Activated CD8-positive, alpha-beta memory T cell treated with anti-CD3 and anti-CD28 coated beads for 1 hour (primary cell): ENCODE measurements around the gene GAB3.
"Not testable (repeated sequence)": the region's sequence is repeated elsewhere in the genome, so short reads cannot be mapped to it uniquely, and the experiment has no call there.

Experiments
- DNase-seq, 2 donors: peaks; one replicate each; pipeline ENCODE4 v3.0.0-alpha.2; 2020; ENCODE audit warnings: low read depth in 1 of 2; ENCODE audit errors: extremely low read depth in 1 of 2

The GAB3 gene

DNA sequence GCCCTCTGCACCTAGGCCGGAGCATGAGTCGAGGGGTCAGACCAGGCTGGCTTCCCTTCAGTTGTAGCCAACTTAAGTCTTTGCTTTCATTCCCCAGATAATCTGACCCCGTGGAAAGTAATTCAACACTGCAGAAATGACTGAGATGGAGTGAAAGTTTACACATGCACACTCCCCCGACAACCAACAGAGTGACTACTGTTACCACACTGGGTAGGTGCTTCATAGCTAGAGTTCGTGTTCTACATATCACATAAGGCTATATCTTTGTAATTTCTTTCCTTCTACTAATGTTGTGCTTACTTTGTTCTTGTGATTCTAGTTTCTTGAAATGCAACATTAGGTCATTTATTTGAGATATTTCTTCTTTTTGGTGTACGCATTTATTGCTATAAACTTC is 90.3 kb downstream of the GAB3 start:
- DNase-seq = no peak

DNA sequence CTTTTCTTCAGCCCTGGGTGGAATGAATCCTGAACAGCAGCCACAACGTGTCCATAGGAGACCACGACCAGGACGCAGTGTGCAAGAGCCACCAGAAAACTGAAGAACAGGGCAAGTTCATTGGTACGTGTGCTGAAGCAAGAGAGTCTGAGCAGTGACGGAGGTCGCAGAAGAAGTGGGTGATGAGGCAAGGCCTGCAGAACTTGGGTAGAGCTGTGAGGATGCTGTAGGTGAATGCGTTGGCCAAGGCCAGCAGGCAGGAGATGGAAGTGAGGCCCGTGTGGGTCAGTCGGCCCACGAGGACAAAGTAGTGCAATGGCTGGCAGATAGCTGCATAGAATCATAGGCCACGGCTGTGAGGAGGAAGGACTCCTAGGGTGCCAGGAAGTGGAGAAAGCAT is 91.9 kb downstream of the GAB3 start:
- no peak for DNase-seq

DNA sequence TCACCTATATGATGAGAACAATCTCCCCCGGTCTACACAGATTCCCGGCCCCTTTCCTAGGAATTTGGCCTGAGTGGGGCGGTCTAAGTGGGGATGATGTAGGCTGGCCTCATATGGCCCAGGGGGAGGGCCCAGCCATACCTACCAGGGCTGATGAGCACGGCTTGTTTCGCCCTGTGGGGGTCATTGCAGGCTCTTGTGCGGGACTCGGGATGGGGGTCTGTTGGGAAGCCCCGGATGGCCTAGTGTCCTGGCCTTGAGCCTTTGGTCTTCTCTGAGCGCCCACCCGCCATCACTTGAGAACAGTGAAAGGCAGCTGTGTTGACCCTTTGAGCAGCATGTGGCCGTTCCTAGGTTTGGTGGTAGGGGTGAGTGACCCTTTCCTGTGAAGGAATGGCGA is 92.7 kb downstream of the GAB3 start:
- DNase-seq = no peak

- no peak for DNase-seq
These were observed 93.6 kb downstream of the GAB3 start for GRCh38 chrX:154657226-154657805.

- no peak for DNase-seq
These were observed 95.1 kb downstream of the GAB3 start for GRCh38 chrX:154655786-154656185.

- DNase-seq = no peak
These were observed 95.5 kb downstream of the GAB3 start for GRCh38 chrX:154655346-154655745.

- no peak for DNase-seq
These were observed 96.0 kb downstream of the GAB3 start for GRCh38 chrX:154654925-154655324.

GRCh38 chrX:154654372-154654771 is 96.5 kb downstream of the GAB3 start:
- no peak for DNase-seq

DNA sequence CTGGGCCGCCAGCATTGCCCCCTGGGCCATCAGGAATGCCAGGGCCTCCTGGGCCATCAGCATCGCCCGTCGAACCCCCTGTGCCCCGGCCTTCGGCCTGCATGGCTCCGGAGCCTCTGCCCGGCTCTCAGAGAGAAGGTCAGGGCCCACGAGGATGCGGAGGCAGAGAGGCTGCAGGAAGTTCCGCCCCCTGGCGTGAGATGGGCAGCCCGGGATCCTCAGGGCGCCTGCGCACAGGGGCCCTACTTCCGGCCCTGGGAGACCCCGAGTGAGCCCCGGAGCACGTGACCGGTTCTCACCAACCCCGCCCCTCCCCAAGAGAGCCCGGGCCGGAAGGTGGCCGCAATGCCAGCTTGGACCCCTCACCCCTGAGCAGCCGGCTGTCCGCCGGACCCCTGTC is 97.5 kb downstream of the GAB3 start, which contains the start of gene CTAG2:
TSS of gene CTAG2 (minus strand) at position 167 of the 400 bp plus-strand sequence. CDS start at position 103, 64 bp downstream.
- not testable (repeated sequence) for DNase-seq

DNA sequence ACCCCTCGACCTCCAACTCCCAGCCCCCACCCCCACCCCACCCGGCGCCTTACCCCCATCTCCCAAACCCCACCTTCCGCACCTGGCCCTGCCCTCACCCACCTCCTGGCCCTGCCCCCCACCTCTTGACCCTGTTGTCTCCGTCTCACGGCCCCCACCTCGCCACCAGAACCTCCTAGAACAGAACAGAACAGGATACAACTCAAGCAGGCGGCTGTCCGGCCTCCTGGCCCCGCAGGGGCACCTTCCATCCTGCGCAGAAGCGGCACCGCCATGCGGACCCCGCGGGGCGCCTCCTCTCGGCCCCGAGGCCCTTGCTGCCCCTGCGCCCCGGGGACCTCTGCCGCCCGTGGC is 97.9 kb downstream of the GAB3 start:
- DNase-seq = no peak

DNA sequence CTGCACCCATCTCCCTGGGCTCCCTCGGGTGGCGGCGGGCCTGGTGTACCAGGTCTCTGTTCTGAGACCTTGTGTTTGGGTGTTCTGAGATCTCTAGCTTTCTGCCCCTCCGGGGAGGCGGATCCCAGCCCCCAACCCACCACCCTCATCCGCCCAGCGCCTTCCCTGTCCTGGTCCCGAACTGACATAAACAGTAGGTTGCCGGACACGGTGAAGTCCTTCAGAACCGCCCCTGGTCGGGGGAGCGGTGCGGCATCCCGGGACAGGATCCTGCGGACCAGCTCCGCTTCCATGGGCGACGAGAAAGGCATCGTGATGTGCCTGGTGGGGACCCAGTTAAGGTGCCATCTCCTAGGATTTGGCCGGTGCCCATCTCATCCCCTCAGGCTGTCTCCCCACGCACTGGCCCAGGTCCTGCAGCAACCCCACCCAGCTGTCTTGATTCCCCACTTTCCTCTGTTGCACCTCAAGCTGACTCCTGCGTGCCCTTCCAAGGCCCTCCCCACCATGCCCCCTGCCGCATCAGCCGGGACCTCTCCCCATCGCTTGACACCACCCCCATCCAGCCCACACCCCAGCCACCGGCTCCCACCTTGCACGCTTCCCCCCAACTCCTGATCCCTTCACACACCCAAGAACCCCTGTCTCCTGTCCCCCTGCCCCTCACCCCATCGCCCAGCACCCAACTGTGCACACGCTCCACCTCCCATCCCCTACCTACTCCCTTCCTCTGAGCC is 98.4 kb downstream of the GAB3 start:
- no peak for DNase-seq

DNA sequence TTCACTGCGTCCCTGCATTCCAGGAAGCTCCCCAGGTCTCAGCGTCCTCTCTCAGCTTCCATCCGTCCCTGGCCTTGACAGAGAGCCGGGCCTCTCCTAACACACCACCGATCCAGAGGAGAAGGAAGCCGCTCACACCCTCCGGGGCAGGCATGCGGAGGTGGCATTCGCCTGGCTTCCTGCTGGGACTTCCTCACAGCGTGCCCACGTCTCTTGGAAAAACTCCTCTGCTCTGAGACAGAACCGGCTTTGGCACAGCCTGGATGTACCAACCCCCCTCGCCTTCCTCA is 100.7 kb downstream of the GAB3 start:
- no peak for DNase-seq

DNA sequence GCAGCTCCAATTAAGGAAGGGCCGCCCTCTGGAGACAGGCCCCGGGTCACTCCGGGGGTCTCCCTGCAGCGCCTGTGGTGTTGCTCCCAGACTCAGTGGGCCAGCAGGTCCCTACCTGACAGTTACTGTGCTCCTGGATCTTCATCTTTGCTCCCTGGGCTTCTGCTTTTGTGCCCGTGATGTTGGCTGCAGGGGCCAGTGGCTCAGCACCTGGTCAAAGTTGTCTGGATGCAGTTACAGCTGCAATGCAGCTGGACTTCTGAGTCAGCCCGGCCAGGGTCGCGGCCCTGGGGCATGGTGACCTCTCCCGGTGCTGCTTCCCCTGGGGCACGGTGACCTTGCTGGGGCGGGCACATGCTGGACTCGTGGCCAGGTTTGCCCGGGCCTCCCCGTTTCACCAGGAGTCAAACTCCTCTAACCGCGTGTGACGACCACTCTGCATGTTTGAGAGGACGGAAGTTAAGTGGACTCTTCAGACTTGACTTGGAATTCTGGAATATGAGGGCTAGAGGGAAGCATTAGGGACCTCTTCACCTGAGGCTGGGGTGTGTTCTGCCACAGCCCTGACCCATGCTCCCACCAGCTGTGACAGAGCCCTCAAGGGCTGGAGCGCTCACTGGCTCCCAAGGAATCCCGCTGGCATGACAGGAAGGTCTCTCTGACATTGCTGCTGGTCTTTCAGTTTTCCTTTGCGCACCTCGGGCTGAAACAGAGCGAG is 101.2 kb downstream of the GAB3 start:
- DNase-seq = no peak

DNA sequence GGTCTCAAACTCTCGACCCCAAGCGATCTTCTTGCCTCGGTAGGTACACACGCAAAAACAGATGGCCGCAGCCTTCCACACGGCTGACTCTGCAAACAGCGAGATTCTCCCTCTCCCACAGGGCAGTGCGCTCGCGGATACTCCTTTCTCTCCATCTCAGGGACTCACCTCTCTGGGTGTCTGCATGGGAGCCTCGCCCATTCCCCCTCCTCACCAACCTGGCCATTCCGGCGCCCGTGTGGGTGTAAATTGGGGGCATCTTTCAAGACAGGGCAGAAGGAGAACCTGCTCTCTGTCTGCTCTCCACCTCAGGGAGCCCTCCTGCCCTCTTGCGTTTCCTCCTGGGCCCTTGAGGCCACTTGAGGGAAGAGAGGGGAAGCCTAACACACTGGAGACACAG is 101.9 kb downstream of the GAB3 start:
- no peak for DNase-seq

- DNase-seq = not testable (repeated sequence)
These were observed 105.0 kb downstream of the GAB3 start for GRCh38 chrX:154645745-154646378.

DNA sequence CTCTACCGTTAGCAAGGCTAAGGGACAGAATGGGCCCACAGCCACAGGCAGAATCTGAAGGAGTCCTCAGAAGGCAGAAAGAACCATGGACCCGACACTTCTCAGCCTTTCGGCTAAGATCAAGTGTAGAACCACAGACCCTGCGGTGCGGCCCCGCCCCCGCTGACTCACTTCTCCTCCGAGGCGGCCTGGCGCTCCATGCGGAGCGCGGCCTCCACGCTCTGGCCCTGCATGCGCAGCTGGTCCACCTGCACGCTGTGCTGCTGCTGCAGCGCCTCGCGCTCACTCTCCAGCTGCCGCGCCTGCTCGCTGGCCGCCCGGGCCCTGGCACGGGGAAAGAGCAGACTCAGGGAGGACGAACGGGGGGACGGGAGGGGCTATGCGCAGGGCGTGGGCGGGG is 107.2 kb downstream of the GAB3 start:
- not testable (repeated sequence) for DNase-seq

- not testable (repeated sequence) for DNase-seq
These were observed 109.1 kb downstream of the GAB3 start for GRCh38 chrX:154641740-154642139.

DNA sequence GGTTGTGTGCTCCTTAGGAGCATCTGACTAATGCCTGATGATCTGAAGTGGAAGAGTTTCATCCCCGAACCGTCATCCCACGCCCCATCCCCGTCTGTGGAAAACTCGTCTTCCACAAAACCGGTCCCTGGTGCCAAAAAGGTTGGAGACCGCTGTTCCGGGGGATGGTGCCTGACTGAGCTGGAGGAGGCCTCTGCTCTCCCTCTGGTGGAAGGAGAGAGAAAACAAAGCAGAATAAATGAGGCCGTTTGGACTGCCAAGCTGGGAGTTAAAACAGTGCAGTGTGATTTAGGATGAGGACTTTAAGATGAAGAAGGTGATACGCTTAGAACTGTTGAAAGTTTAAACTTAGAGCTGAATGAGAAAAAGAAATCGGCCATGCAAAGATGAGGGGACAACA is 117.2 kb downstream of the GAB3 start:
- DNase-seq = not testable (repeated sequence)

- DNase-seq = not testable (repeated sequence)
These were observed 119.9 kb downstream of the GAB3 start for GRCh38 chrX:154630949-154631348.

DNA sequence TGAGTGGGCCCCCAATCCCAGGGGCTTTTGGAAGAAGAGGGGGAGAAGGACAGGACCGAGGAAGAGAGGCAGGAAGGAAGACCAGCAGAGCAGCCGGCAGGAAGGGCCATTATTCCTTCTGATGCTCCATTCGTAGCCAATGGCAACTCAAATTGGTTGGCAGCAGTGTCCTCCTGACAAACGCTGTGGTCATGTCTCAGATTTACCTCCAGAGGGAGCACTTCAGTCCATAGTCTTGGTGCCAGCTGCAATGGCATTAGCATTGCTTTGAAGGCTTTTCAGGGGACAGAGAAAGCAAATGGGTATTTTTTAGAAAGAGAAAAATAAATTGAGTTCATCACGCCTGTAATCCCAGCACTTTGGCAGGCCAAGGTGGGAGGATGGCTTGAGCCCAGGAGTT is 121.9 kb downstream of the GAB3 start:
- DNase-seq = not testable (repeated sequence)
